ENCODE measurements around the gene RNASEH2B. TPM values are rescaled to one million over a fixed set of nuclear protein-coding genes. Genes with fewer than 3 reads are reported as not detected.

RNASEH2B gene
- total and polyA plus RNA-seq, 2 of the 13 experiments (the other 11 are each of a cell fraction or from before 2014, with no cell fraction given) = 17.2 to 55.4 TPM

DNA sequence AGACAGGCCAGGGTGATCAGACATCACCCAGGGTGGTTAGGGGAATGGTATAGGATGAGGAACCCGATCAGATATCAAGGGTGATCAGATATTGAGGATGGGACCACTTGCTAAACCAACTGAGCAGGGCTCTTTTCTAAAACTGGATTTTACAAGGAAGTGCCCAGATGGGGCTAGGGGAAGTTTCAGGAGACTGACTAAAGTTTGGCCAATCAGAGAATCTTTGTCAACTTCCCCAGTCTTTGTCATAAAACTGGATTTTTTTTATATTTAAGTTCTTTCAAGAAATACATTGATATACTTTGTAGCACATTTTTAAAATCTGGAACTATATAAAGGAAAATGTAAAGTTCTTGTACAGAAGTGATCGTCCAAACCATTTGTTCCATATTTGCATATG is 35.6 kb upstream of the RNASEH2B start (continued):
- TF ChIP-seq, protein P1, sequence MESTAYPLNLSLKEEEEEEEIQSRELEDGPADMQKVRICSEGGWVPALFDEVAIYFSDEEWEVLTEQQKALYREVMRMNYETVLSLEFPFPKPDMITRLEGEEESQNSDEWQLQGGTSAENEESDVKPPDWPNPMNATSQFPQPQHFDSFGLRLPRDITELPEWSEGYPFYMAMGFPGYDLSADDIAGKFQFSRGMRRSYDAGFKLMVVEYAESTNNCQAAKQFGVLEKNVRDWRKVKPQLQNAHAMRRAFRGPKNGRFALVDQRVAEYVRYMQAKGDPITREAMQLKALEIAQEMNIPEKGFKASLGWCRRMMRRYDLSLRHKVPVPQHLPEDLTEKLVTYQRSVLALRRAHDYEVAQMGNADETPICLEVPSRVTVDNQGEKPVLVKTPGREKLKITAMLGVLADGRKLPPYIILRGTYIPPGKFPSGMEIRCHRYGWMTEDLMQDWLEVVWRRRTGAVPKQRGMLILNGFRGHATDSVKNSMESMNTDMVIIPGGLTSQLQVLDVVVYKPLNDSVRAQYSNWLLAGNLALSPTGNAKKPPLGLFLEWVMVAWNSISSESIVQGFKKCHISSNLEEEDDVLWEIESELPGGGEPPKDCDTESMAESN (CRISPR knock-in tag; conservative IDR thresholded peaks at IDR 0.05) = no peak
- no peak for TF ChIP-seq HOXA9 (CRISPR knock-in tag; IDR thresholded peaks at IDR 0.05; ENCODE audit: borderline replicate concordance)

DNA sequence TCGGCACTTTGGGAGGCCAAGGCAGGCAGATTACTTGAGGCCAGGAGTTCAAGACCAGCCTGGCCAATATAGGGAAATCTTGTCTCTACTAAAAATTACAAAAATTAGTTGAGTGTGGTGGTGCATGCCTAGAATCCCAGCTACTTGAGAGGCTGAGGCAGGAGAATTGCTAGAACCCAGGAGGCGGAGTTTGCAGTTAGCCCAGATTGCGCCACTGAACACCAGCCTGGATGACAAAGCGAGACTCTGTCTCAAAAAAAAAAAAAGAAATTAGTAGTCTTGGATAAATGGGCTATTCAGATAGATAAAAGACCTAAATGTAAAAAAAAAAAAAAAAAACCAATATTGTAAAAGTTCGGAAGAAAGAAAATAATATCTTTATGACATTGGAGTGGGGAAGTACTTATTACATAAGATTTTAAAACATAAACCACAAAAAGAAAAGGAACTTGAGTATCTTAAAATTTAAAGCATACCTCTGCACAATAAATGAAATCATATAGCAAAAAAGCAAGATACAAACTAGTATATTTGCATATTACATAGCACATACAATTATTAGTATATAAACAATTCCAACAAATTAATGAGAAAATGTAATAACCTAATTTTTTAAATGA is 26.7 kb upstream of the RNASEH2B start:
- no peaks in the 10 kb centered on the region for H3K27me3 ChIP-seq (ENCODE audit: control insufficient read depth in 1 of 2, insufficient read depth in 2 of 2, low read length in 2 of 2)
- H3K4me1 ChIP-seq (ENCODE audit: insufficient read depth, low read length) = no peaks in the 10 kb centered on the region
- H3K9me3 ChIP-seq (ENCODE audit: low read length) = no peaks in the 10 kb centered on the region
- no peak overlapping the region for H3K4me2 ChIP-seq (ENCODE audit: low read depth, low read length)
- FAIRE-seq = no peak
- H3K79me2 ChIP-seq (ENCODE audit: insufficient read depth, low read length) = no peaks in the 10 kb centered on the region
- no TSS peak for BruUV-seq (replicated peaks)
- H2AFZ ChIP-seq (ENCODE audit: low read length) = no peak overlapping the region
- CTCF ChIA-PET (ENCODE audit: low intra/inter-chr PET ratio, low total read pairs) = no interaction called here
- WGBS (ENCODE audit: low lambda C conversion rate) = 81% methylated on average over 5 of the region's 5 CpGs
- TF ChIP-seq, protein P2, sequence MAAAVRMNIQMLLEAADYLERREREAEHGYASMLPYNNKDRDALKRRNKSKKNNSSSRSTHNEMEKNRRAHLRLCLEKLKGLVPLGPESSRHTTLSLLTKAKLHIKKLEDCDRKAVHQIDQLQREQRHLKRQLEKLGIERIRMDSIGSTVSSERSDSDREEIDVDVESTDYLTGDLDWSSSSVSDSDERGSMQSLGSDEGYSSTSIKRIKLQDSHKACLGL (CRISPR knock-in tag; IDR thresholded peaks at IDR 0.05) = no peak
- TF ChIP-seq TRIM24 (CRISPR knock-in tag; IDR thresholded peaks at IDR 0.05) = no peak
- TF ChIP-seq PRPF4 (IDR thresholded peaks at IDR 0.05; ENCODE audit: low read depth, low read length, poor library complexity, severe bottlenecking) = no peak
- DNase-seq (ENCODE audit: low spot score) = no peak
- no peak for ATAC-seq
- in situ Hi-C loops (cut with HindIII; ENCODE audit: extremely low pct_ligation_motif_present, low pct_unique_long_range_greater_than_20kb) = no loop called here
- H3K9ac ChIP-seq (ENCODE audit: insufficient read depth, low read depth, low read length) = no peak overlapping the region
- no peaks in the 10 kb centered on the region for H3K36me3 ChIP-seq (replicated peaks in 1 of 2; ENCODE audit: control insufficient read depth in 1 of 2, insufficient read depth in 2 of 2, low read length in 2 of 2)
- POLR2A ChIA-PET = no interaction called here
- no peaks in the 10 kb centered on the region for H4K20me1 ChIP-seq (ENCODE audit: insufficient read depth, low read length)
- intact Hi-C loops (cut with micrococcal nuclease; ENCODE audit: unreplicated experiment) = no loop called here
- H3K4me3 ChIP-seq (replicated peaks in 1 of 3; ENCODE audit: insufficient read depth in 1 of 3, low read depth in 2 of 3, low read length in 3 of 3) = no peak overlapping the region
- H3K27ac ChIP-seq (ENCODE audit: extremely low read length, insufficient read depth, low read length) = no peak overlapping the region
